Measurements from ENCODE around the gene GREB1L. TPM values are rescaled to one million over a fixed set of nuclear protein-coding genes. Genes with fewer than 3 reads are reported as not detected.

The GREB1L gene
- total RNA-seq, 2 donors from 2014 or later, result 0.52 to 3.0 TPM

GRCh38 chr18:21398121-21398520 lies 156.1 kb downstream of the GREB1L start:
- DNase-seq (no peak), ATAC-seq (no peak)
- TF ChIP-seq POLR2A (IDR thresholded peaks at IDR 0.05) (no peak), CTCF (IDR thresholded peaks at IDR 0.05) (no peak)
- intact Hi-C loops (cut with DNase I), result no loop called here
- Histone ChIP-seq H3K9me3 (no peaks in the 10 kb centered on the region), H3K4me1 (no peaks in the 10 kb centered on the region), H3K27ac (no peak overlapping the region), H3K36me3 (replicated peaks in 1 of 2; ENCODE audit: insufficient read depth in 1 of 2, low read depth in 2 of 2) (no peaks in the 10 kb centered on the region), H3K27me3 (no peaks in the 10 kb centered on the region), H3K4me3 (no peak overlapping the region)
- WGBS, 2 donors, result 30 to 57% methylated on average over 2 of the region's 2 CpGs

DNA sequence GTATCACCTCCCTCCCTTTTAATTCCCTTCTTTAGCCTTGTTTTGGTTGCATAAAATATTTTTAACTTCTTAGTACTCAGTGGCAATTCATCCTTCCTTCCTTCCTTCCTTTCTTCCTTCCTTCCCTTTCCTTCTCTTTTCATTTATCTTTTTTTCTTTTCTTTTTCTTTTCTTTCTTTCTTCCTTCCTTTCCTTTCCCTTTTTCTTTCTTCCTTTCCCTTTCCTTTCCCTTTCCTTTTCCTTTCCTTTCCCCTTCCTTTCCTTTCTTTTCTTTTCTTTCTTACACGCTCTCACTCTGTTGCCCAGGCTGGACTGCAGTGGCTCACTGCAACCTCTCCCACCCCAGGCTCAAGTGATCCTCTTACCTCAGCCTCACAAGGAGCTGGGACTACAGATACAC lies 160.2 kb downstream of the GREB1L start:
- no peaks in the 10 kb centered on the region for H3K27me3 ChIP-seq
- 95 to 100% methylated on average over 1 of the region's 1 CpG for WGBS, 2 donors
- H3K4me1 ChIP-seq, result no peaks in the 10 kb centered on the region
- no peaks in the 10 kb centered on the region for H3K36me3 ChIP-seq (replicated peaks in 1 of 2; ENCODE audit: insufficient read depth in 1 of 2, low read depth in 2 of 2)
- no peak overlapping the region for H3K27ac ChIP-seq
- no peaks in the 10 kb centered on the region for H3K9me3 ChIP-seq
- no peak for DNase-seq
- H3K4me3 ChIP-seq, result no peak overlapping the region
- TF ChIP-seq CTCF (IDR thresholded peaks at IDR 0.05) (no peak), POLR2A (IDR thresholded peaks at IDR 0.05) (no peak)
- intact Hi-C loops (cut with DNase I), result loop anchor here (5.0 kb wide), 1 partner anchor 50 kb away; no protein-coding TSS in a partner anchor
- ATAC-seq, result no peak

GRCh38 chr18:21404426-21404825 lies 162.4 kb downstream of the GREB1L start:
- DNase-seq (no peak), ATAC-seq (no peak)
- intact Hi-C loops (cut with DNase I), result loop anchor here (5.0 kb wide), 1 partner anchor 52 kb away; no protein-coding TSS in a partner anchor
- no peaks in the 10 kb centered on the region for H3K4me1 ChIP-seq
- TF ChIP-seq POLR2A (IDR thresholded peaks at IDR 0.05) (no peak), CTCF (IDR thresholded peaks at IDR 0.05) (no peak)
- no peaks in the 10 kb centered on the region for H3K36me3 ChIP-seq (replicated peaks in 1 of 2; ENCODE audit: insufficient read depth in 1 of 2, low read depth in 2 of 2)
- WGBS, 2 donors, result 72 to 76% methylated on average over 1 of the region's 1 CpG
- H3K27ac ChIP-seq, result no peak overlapping the region
- no peak overlapping the region for H3K4me3 ChIP-seq
- no peaks in the 10 kb centered on the region for H3K27me3 ChIP-seq
- no peaks in the 10 kb centered on the region for H3K9me3 ChIP-seq

- Histone ChIP-seq H3K27me3 (no peaks in the 10 kb centered on the region), H3K9me3 (no peaks in the 10 kb centered on the region), H3K27ac (no peak overlapping the region), H3K4me1 (no peaks in the 10 kb centered on the region), H3K4me3 (no peak overlapping the region), H3K36me3 (replicated peaks in 1 of 2; ENCODE audit: insufficient read depth in 1 of 2, low read depth in 2 of 2) (no peaks in the 10 kb centered on the region)
- intact Hi-C loops (cut with DNase I), result no loop called here
- no peak for ATAC-seq
- 77 to 92% methylated on average over 3 of the region's 3 CpGs for WGBS, 2 donors
- TF ChIP-seq POLR2A (IDR thresholded peaks at IDR 0.05) (no peak), CTCF (IDR thresholded peaks at IDR 0.05) (no peak)
- DNase-seq, result no peak
Measured at GRCh38 chr18:21406116-21406515, 164.1 kb downstream of the GREB1L start.

DNA sequence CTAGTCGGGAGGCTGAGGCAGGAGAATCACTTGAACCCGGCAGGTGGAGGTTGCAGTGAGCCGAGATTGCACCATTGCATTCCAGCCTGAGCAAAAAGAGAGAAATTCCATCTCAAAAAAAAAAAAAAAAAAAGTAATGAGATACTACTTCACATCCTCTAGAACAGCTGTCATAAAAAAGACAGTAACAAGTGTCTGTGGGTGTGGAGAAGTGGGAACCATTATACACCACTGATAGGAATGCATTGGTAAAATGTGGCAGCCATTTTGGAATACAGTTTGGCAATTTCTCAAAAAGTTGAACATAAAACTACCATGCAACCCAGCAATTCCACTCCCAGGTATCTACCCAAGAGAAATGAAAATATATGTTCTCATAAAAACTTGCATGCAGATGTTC lies 166.6 kb downstream of the GREB1L start:
- intact Hi-C loops (cut with DNase I), result no loop called here
- no peak for ATAC-seq
- Histone ChIP-seq H3K27ac (no peak overlapping the region), H3K4me1 (no peaks in the 10 kb centered on the region), H3K4me3 (no peak overlapping the region), H3K36me3 (replicated peaks in 1 of 2; ENCODE audit: insufficient read depth in 1 of 2, low read depth in 2 of 2) (no peaks in the 10 kb centered on the region), H3K27me3 (no peaks in the 10 kb centered on the region), H3K9me3 (no peaks in the 10 kb centered on the region)
- no peak for TF ChIP-seq CTCF (IDR thresholded peaks at IDR 0.05)
- no peak for TF ChIP-seq POLR2A (IDR thresholded peaks at IDR 0.05)
- DNase-seq, result no peak
- 67 to 81% methylated on average over 3 of the region's 3 CpGs for WGBS, 2 donors
